Measurements from ENCODE around the gene UBE2S. TPM values are rescaled to one million over a fixed set of nuclear protein-coding genes. Genes with fewer than 3 reads are reported as not detected.

UBE2S gene
- total RNA-seq, 1 donor from 2014 or later: 22.3 TPM

GRCh38 chr19:55398200-55398925 lies 9.2 kb downstream of the UBE2S start:
- Histone ChIP-seq H3K4me3 (no peak overlapping the region), H3K36me3 (peaks cover 0 to 29% of the 10 kb centered on the region in 2 donors), H3K9me3 (no peaks in the 10 kb centered on the region), H3K27ac (no peak overlapping the region), H3K27me3 (no peaks in the 10 kb centered on the region), H3K4me1 (peaks cover 7% of the 10 kb centered on the region)
- DNase-seq (ENCODE audit: extremely low spot score in 2 of 2): no peak
- TF ChIP-seq CTCF (IDR thresholded peaks at IDR 0.05) (no peak), POLR2AphosphoS5 (IDR thresholded peaks at IDR 0.05; ENCODE audit: insufficient read depth in 1 of 2, low read depth in 1 of 2) (no peak), POLR2A (IDR thresholded peaks at IDR 0.05) (no peak)
- intact Hi-C loops (cut with DNase I): no loop called here

GRCh38 chr19:55392820-55393761 lies 14.5 kb downstream of the UBE2S start:
- Histone ChIP-seq H3K4me3 (no peak overlapping the region), H3K4me1 (peaks cover 25% of the 10 kb centered on the region), H3K27ac (no peak overlapping the region), H3K9me3 (no peaks in the 10 kb centered on the region), H3K27me3 (no peaks in the 10 kb centered on the region), H3K36me3 (peaks cover 0 to 23% of the 10 kb centered on the region in 2 donors)
- DNase-seq (ENCODE audit: extremely low spot score in 2 of 2): no peak
- TF ChIP-seq CTCF (IDR thresholded peaks at IDR 0.05) (no peak), POLR2AphosphoS5 (IDR thresholded peaks at IDR 0.05; ENCODE audit: insufficient read depth in 1 of 2, low read depth in 1 of 2) (no peak), POLR2A (IDR thresholded peaks at IDR 0.05) (no peak)
- intact Hi-C loops (cut with DNase I): no loop called here

- TF ChIP-seq POLR2AphosphoS5 (IDR thresholded peaks at IDR 0.05; ENCODE audit: insufficient read depth in 1 of 2, low read depth in 1 of 2) (no peak), CTCF (IDR thresholded peaks at IDR 0.05) (no peak), POLR2A (IDR thresholded peaks at IDR 0.05) (no peak)
- no peaks in the 10 kb centered on the region for H3K9me3 ChIP-seq
- H3K4me3 ChIP-seq: no peak overlapping the region
- H3K4me1 ChIP-seq: peaks cover 37% of the 10 kb centered on the region
- no peaks in the 10 kb centered on the region for H3K27me3 ChIP-seq
- DNase-seq (ENCODE audit: extremely low spot score in 2 of 2): no peak
- H3K27ac ChIP-seq: no peak overlapping the region
- intact Hi-C loops (cut with DNase I): no loop called here
- peaks cover 0 to 34% of the 10 kb centered on the region in 2 donors for H3K36me3 ChIP-seq
These were observed 15.6 kb downstream of the UBE2S start for GRCh38 chr19:55391702-55392615.

- H3K9me3 ChIP-seq: no peaks in the 10 kb centered on the region
- H3K27ac ChIP-seq: no peak overlapping the region
- no peak overlapping the region for H3K4me3 ChIP-seq
- H3K36me3 ChIP-seq: peaks cover 0 to 34% of the 10 kb centered on the region in 2 donors
- peaks cover 44% of the 10 kb centered on the region for H3K4me1 ChIP-seq
- H3K27me3 ChIP-seq: no peaks in the 10 kb centered on the region
- intact Hi-C loops (cut with DNase I): no loop called here
- TF ChIP-seq POLR2AphosphoS5 (IDR thresholded peaks at IDR 0.05; ENCODE audit: insufficient read depth in 1 of 2, low read depth in 1 of 2) (no peak), POLR2A (IDR thresholded peaks at IDR 0.05) (no peak), CTCF (IDR thresholded peaks at IDR 0.05) (no peak)
- DNase-seq (ENCODE audit: extremely low spot score in 2 of 2): no peak
These were observed 16.4 kb downstream of the UBE2S start for GRCh38 chr19:55391191-55391670.
